Measurements from ENCODE around the gene RPTOR.

RPTOR gene

GRCh38 chr17:80742581-80743180 is 198.0 kb downstream of the RPTOR start:
- no peak overlapping the region for H3K27ac ChIP-seq (ENCODE audit: extremely low read depth, low read depth, low read length)
- POLR2A ChIA-PET = no interaction called here
- CTCF ChIA-PET = no interaction called here
- no peak overlapping the region for H3K4me3 ChIP-seq (ENCODE audit: low read depth, low read length)
- TF ChIP-seq ZSCAN18 (tag by site-specific recombination; IDR thresholded peaks at IDR 0.05) (no peak), ZNF777 (tag by site-specific recombination; IDR thresholded peaks at IDR 0.05; ENCODE audit: borderline replicate concordance) (no peak), ZNF112 (tag by site-specific recombination; IDR thresholded peaks at IDR 0.05) (no peak), ZIC2 (tag by site-specific recombination; IDR thresholded peaks at IDR 0.05) (no peak), IKZF3 (tag by site-specific recombination; IDR thresholded peaks at IDR 0.05) (no peak), ZNF155 (tag by site-specific recombination; IDR thresholded peaks at IDR 0.05) (no peak), ZBTB6 (tag by site-specific recombination; IDR thresholded peaks at IDR 0.05) (no peak), ZXDB (tag by site-specific recombination; IDR thresholded peaks at IDR 0.05) (no peak), KLF17 (tag by site-specific recombination; IDR thresholded peaks at IDR 0.05) (no peak), ZNF423 (tag by site-specific recombination; IDR thresholded peaks at IDR 0.05) (no peak), ZBTB20 (tag by site-specific recombination; IDR thresholded peaks at IDR 0.05) (no peak), KLF9 (tag by site-specific recombination; IDR thresholded peaks at IDR 0.05; ENCODE audit: low read depth) (no peak)
- H3K9me3 ChIP-seq (ENCODE audit: control insufficient read depth, insufficient read depth, low read depth, low read length) = no peaks in the 10 kb centered on the region; the same call in none of the 2 replicates
- peaks cover 5 to 16% of the 10 kb centered on the region in 2 experiments; a peak in 2 of 3 replicates for H3K36me3 ChIP-seq (ENCODE audit: control insufficient read depth in 2 of 2, insufficient read depth in 1 of 2, low read length in 2 of 2)
- no peaks in the 10 kb centered on the region for H3K4me1 ChIP-seq (ENCODE audit: control insufficient read depth, insufficient read depth, low read length)

GRCh38 chr17:80743181-80743771 is 198.6 kb downstream of the RPTOR start:
- POLR2A ChIA-PET = no interaction called here
- CTCF ChIA-PET = no interaction called here
- Histone ChIP-seq H3K36me3 (ENCODE audit: control insufficient read depth in 2 of 2, insufficient read depth in 1 of 2, low read length in 2 of 2) (peaks cover 5 to 16% of the 10 kb centered on the region in 2 experiments; a peak in 2 of 3 replicates), H3K27ac (ENCODE audit: extremely low read depth, low read depth, low read length) (no peak overlapping the region), H3K4me1 (ENCODE audit: control insufficient read depth, insufficient read depth, low read length) (no peaks in the 10 kb centered on the region), H3K4me3 (ENCODE audit: low read depth, low read length) (no peak overlapping the region), H3K9me3 (ENCODE audit: control insufficient read depth, insufficient read depth, low read depth, low read length) (no peaks in the 10 kb centered on the region; the same call in none of the 2 replicates)
- TF ChIP-seq CTCF (tag by site-specific recombination; IDR thresholded peaks at IDR 0.05) (no peak), ZNF121 (tag by site-specific recombination; IDR thresholded peaks at IDR 0.05) (no peak), ZBTB44 (tag by site-specific recombination; IDR thresholded peaks at IDR 0.05) (no peak), ZFP37 (tag by site-specific recombination; IDR thresholded peaks at IDR 0.05) (no peak), ZNF580 (tag by site-specific recombination; IDR thresholded peaks at IDR 0.05) (no peak), PRDM6 (tag by site-specific recombination; IDR thresholded peaks at IDR 0.05) (no peak), ZNF157 (tag by site-specific recombination; IDR thresholded peaks at IDR 0.05) (no peak), GLI4 (tag by site-specific recombination; IDR thresholded peaks at IDR 0.05) (no peak), ZNF26 (tag by site-specific recombination; IDR thresholded peaks at IDR 0.05) (no peak)
